ENCODE measurements around the gene BLACAT1. TPM values are rescaled to one million over a fixed set of nuclear protein-coding genes. Genes with fewer than 3 reads are reported as not detected.

BLACAT1 gene
- total and polyA plus RNA-seq, 4 donors, result 0.35 to 0.74 (median 0.58) TPM

- 40 to 58% methylated on average over 6 of the region's 6 CpGs for WGBS, 2 donors
- no peak for TF ChIP-seq CTCF (IDR thresholded peaks at IDR 0.05; ENCODE audit: control extremely low read depth, extremely low read depth)
- Histone ChIP-seq H3K9ac (ENCODE audit: insufficient read depth in 1 of 2, low read length in 2 of 2) (peak overlapping the region in 1 of 2 donors; percentile 16), H3K36me3 (ENCODE audit: control insufficient read depth in 4 of 4, insufficient read depth in 4 of 4, low read length in 4 of 4) (no peaks in the 10 kb centered on the region), H3K27me3 (ENCODE audit: control insufficient read depth in 3 of 3, insufficient read depth in 3 of 3, low read length in 2 of 3) (no peaks in the 10 kb centered on the region), H3K4me1 (ENCODE audit: control insufficient read depth in 5 of 5, insufficient read depth in 5 of 5, low read length in 5 of 5) (peaks cover 0 to 55% (median 26%) of the 10 kb centered on the region in 5 donors), H3K9me3 (ENCODE audit: control insufficient read depth in 4 of 4, insufficient read depth in 3 of 4, low read length in 3 of 4) (no peaks in the 10 kb centered on the region), H3K27ac (ENCODE audit: low read depth in 1 of 2, low read length in 1 of 2) (peak overlapping the region in 1 of 2 donors; percentile 79), H3K4me3 (no peak overlapping the region)
- DNase-seq (no peak), ATAC-seq (ENCODE audit: insufficient read depth, low FRiP score) (peak; percentile 12)
Measured at GRCh38 chr1:205441318-205441633, 14.6 kb downstream of the BLACAT1 start.

- Histone ChIP-seq H3K9ac (ENCODE audit: insufficient read depth in 1 of 2, low read length in 2 of 2) (no peak overlapping the region), H3K9me3 (ENCODE audit: control insufficient read depth in 4 of 4, insufficient read depth in 3 of 4, low read length in 3 of 4) (no peaks in the 10 kb centered on the region), H3K27ac (ENCODE audit: low read depth in 1 of 2, low read length in 1 of 2) (peak overlapping the region in 1 of 2 donors; percentile 79), H3K27me3 (ENCODE audit: control insufficient read depth in 3 of 3, insufficient read depth in 3 of 3, low read length in 2 of 3) (no peaks in the 10 kb centered on the region), H3K4me1 (ENCODE audit: control insufficient read depth in 5 of 5, insufficient read depth in 5 of 5, low read length in 5 of 5) (peaks cover 0 to 50% (median 26%) of the 10 kb centered on the region in 5 donors), H3K36me3 (ENCODE audit: control insufficient read depth in 4 of 4, insufficient read depth in 4 of 4, low read length in 4 of 4) (no peaks in the 10 kb centered on the region), H3K4me3 (no peak overlapping the region)
- whole genome bisulfite sequencing, 2 donors, result 22 to 33% methylated on average over 13 to 15 of the region's 15 CpGs
- DNase-seq (peak; percentile 59 to 75 (median 68)), ATAC-seq (ENCODE audit: insufficient read depth, low FRiP score) (peak; percentile 53)
- no peak for TF ChIP-seq CTCF (IDR thresholded peaks at IDR 0.05; ENCODE audit: control extremely low read depth, extremely low read depth)
Measured at GRCh38 chr1:205440476-205441317, 15.1 kb downstream of the BLACAT1 start.

- DNase-seq, result no peak
Measured at GRCh38 chr1:205440121-205440475, 15.7 kb downstream of the BLACAT1 start.

More at GRCh38 chr1:205440121-205440475, 15.7 kb downstream of the BLACAT1 start:
- ATAC-seq (ENCODE audit: insufficient read depth, low FRiP score), result no peak
- Histone ChIP-seq H3K9ac (ENCODE audit: insufficient read depth in 1 of 2, low read length in 2 of 2) (no peak overlapping the region), H3K4me1 (ENCODE audit: control insufficient read depth in 5 of 5, insufficient read depth in 5 of 5, low read length in 5 of 5) (peaks cover 0 to 44% (median 22%) of the 10 kb centered on the region in 5 donors), H3K36me3 (ENCODE audit: control insufficient read depth in 4 of 4, insufficient read depth in 4 of 4, low read length in 4 of 4) (no peaks in the 10 kb centered on the region), H3K4me3 (no peak overlapping the region), H3K9me3 (ENCODE audit: control insufficient read depth in 4 of 4, insufficient read depth in 3 of 4, low read length in 3 of 4) (no peaks in the 10 kb centered on the region), H3K27me3 (ENCODE audit: control insufficient read depth in 3 of 3, insufficient read depth in 3 of 3, low read length in 2 of 3) (no peaks in the 10 kb centered on the region), H3K27ac (ENCODE audit: low read depth in 1 of 2, low read length in 1 of 2) (no peak overlapping the region)
- TF ChIP-seq CTCF (IDR thresholded peaks at IDR 0.05; ENCODE audit: control extremely low read depth, extremely low read depth), result no peak
- 81 to 85% methylated on average over 5 of the region's 5 CpGs for WGBS, 2 donors

Measured in lung (tissue), 12 donors.